Left kidney (tissue), 2 donors: ENCODE results near the gene RADIL. TPM values are rescaled to one million over a fixed set of nuclear protein-coding genes. Genes with fewer than 3 reads are reported as not detected.

Experiments used
- DNase-seq: peaks from one replicate; pipeline ENCODE4 v3.0.0-alpha.2; 2013
- polyA plus RNA-seq: library from polyadenylated mRNA; unstranded; fragments of 120-200 nt; gene quantifications from one replicate; pipeline ENCODE4 v1.2.1, GENCODE V29; 2013; ENCODE audit not compliant: insufficient read length

The RADIL gene
- polyA plus RNA-seq, 1 donor: 1.3 TPM

- DNase-seq: no peak
Observed at GRCh38 chr7:4754433-4755010, 129.0 kb downstream of the RADIL start.

DNA sequence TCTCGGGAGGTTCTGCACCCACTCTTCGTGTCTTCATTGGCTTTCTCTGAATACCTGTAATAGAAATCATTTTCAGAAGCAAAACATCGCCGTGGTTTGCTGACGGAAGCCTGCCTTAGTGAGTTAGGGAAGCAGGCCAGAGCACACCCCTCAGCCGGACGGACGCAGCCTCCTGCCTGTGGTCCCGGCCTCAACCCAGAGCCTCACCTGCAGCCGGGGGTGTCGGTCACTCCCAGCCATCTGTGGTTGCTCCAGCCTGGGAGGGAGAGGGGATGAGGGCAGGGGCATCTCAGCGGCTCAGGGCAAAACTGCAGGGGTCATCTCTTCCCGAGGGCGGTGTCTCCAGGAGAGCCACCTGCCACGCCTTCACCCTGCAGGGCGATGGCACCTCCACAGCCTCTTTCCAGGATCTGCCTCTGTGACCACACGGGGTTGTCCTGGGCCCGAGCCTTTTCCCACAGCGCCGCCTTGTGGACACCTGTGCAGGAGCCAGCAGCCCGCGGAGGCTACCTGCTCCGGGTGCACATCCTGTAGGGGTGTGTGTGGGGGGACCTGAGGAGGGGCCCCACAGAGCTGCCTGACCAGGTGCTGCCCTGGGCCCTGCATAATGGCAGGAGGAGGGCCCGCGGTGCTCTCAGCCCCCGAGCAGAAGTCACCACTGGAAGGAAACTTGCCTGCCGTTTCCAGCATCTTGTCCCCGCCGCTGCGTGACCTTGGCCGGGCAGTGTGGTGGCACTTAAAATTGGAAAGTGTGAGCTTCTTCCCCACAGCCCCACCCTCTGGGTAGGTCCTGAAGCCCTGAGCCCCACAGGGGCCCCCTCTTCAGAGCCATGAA, 129.7 kb downstream of the RADIL start:
- DNase-seq: no peak

DNA sequence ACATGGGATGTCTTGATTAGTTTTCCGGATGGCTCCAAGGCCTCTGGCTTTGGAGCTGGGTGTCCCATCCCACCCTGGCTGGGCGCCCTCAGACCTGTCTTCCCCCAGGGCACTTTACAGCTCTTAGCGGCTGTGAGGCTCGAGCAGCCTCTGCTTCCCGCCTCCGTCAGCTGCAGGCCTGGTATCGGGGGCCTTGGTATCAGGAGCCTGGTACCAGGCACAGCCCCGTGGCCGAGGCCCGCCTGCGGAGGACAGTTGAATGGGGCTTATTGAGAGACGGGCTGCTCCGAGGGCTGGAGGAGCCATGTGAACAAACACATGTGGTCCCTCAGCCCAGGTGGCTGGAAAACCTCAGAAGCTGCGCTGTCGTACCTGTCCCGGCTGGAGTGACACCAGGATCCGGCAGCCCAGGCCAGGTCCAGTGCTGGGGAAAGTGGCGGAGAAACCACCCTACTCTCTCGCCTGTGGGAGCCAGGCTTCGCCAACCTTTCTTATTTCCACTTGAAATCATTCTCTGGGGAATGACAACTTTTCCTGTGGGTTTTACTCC, 132.0 kb downstream of the RADIL start:
- no peak for DNase-seq

DNA sequence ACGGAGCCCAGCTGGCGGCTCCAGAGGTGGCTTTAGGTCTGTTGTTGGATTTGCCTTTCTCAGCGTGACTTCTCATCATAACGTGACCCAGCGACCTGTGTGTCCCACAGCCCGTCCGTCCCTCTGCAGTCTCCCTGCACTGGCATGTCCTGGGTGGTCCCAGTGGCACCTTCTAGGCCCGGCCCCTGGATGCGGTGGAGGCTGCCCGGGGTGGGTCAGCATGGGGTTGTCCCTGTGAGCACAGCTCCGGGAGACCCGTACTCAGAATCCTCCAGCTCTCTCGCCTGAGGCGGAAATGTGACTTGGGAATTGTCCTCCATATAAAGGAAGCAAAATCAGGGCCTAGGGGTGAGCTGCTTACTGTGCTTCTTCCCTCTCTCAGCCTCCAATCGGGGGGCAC, 133.7 kb downstream of the RADIL start:
- no peak for DNase-seq

DNA sequence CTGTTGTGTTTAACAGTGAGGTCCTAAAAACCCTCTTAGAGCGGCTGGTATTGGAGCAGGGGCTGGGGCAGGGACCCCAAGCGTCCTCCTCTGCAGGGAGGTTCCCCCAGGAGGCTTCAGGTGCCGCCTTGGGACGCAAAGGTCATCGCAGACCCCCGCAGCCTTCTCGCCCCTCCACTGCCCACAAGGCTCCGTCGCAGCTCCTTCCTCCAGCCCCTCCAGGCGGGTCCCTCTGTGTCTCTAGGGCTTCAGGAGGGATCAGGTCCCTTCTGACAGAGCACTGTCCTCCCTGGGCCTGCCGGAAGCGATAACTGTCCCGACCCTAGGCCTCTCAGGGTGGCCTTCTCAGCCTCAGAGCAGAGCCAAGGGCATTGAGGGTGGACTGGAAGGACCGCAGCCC, 134.2 kb downstream of the RADIL start:
- no peak for DNase-seq

Other genes starting within 250 kb of the RADIL start
- gene FOXK1, start 201.4 kb downstream of the RADIL start, polyA plus RNA-seq: 19.1 TPM
- gene AP5Z1, start 108.1 kb downstream of the RADIL start, polyA plus RNA-seq: 18.9 TPM
- 0.18 TPM for gene PAPOLB, start 21.7 kb downstream of the RADIL start, polyA plus RNA-seq
- gene MMD2, start 75.5 kb upstream of the RADIL start, polyA plus RNA-seq: not detected
- 28.8 TPM for gene RBAK, start 162.1 kb upstream of the RADIL start, polyA plus RNA-seq